CD14-positive monocyte (primary cell): ENCODE results near the gene PLA2G4F. TPM values are rescaled to one million over a fixed set of nuclear protein-coding genes. Genes with fewer than 3 reads are reported as not detected.

ENCODE experiments used
- DNase-seq, 3 donors: peaks; one replicate each; pipeline ENCODE4 v3.0.0-alpha.2; 2011 to 2022
- H2AFZ ChIP-seq: 2 replicates; pipeline ENCODE4 v1.6.0; 2012; ENCODE audit warnings: mild to moderate bottlenecking, low read depth, low read length, inconsistent platforms; ENCODE audit not compliant: insufficient read depth, poor library complexity, severe bottlenecking
- H3K27ac ChIP-seq, 2 donors: 1 replicate in 1 of 2; 2 replicates in 1 of 2; pipeline ENCODE4 v1.5.1; 2012 to 2013; ENCODE audit warnings: low read length in 2 of 2, control low read depth in 1 of 2, inconsistent platforms in 1 of 2, low read depth in 1 of 2, mild to moderate bottlenecking in 1 of 2
- H3K27me3 ChIP-seq, 2 donors: one replicate each; pipeline versions ENCODE4 v1.6.0 to v1.6.1; 2011 to 2013; ENCODE audit warnings: low read length in 2 of 2; ENCODE audit not compliant: control insufficient read depth in 2 of 2, insufficient read depth in 2 of 2
- H3K36me3 ChIP-seq, 2 donors: replicated peaks in 1 of 2; 1 replicate in 1 of 2; 2 replicates in 1 of 2; pipeline versions ENCODE4 v1.5.1 to v1.6.1; 2012 to 2013; ENCODE audit warnings: low read length in 2 of 2, control low read depth in 1 of 2, inconsistent platforms in 1 of 2, mild to moderate bottlenecking in 1 of 2; ENCODE audit not compliant: insufficient read depth in 2 of 2, control insufficient read depth in 1 of 2
- H3K4me1 ChIP-seq, 2 donors: 1 replicate in 1 of 2; 2 replicates in 1 of 2; pipeline versions ENCODE4 v1.5.1 to v1.6.1; 2012 to 2013; ENCODE audit warnings: low read length in 2 of 2, control low read depth in 1 of 2, inconsistent platforms in 1 of 2, mild to moderate bottlenecking in 1 of 2, moderate library complexity in 1 of 2; ENCODE audit not compliant: insufficient read depth in 2 of 2, control insufficient read depth in 1 of 2
- H3K4me2 ChIP-seq: replicated peaks from 2 replicates; pipeline ENCODE3; 2012; ENCODE audit warnings: low read length, moderate library complexity, mild to moderate bottlenecking; ENCODE audit not compliant: poor library complexity, severe bottlenecking; ENCODE audit errors: extremely low read depth
- H3K4me3 ChIP-seq, 3 experiments: fragments of 200-600 bp in 1 of 3; sonication (generic) in 1 of 3; replicated peaks in 1 of 3; 1 replicate in 2 of 3; 2 replicates in 1 of 3; pipeline ENCODE4 v1.5.1; 2011 to 2013; ENCODE audit warnings: low read length in 3 of 3, mild to moderate bottlenecking in 3 of 3, control low read depth in 2 of 3, low read depth in 2 of 3, inconsistent platforms in 1 of 3, moderate library complexity in 1 of 3
- H3K79me2 ChIP-seq: 2 replicates; pipeline ENCODE4 v1.6.0; 2012; ENCODE audit warnings: mild to moderate bottlenecking, control low read depth, inconsistent platforms, low read length, moderate library complexity; ENCODE audit not compliant: insufficient read depth
- H3K9ac ChIP-seq: 2 replicates; pipeline ENCODE4 v1.6.0; 2017; ENCODE audit warnings: low read length, mild to moderate bottlenecking; ENCODE audit not compliant: insufficient read depth, poor library complexity, severe bottlenecking
- H3K9me3 ChIP-seq, 2 donors: replicated peaks in 1 of 2; 1 replicate in 1 of 2; 2 replicates in 1 of 2; pipeline versions ENCODE4 v1.5.1 to v1.6.1; 2012 to 2013; ENCODE audit warnings: low read length in 2 of 2, control low read depth in 1 of 2; ENCODE audit not compliant: control insufficient read depth in 1 of 2, insufficient read depth in 1 of 2
- H4K20me1 ChIP-seq: 2 replicates; pipeline ENCODE4 v1.6.0; 2012; ENCODE audit warnings: mild to moderate bottlenecking, low read length, control low read depth, moderate library complexity; ENCODE audit not compliant: insufficient read depth
- H3K27ac Mint-ChIP-seq, 7 donors: one replicate each; pipeline ENCODE4 v1.8.0; 2020; ENCODE audit warnings: mild to moderate bottlenecking in 7 of 7, mixed read lengths in 7 of 7, moderate library complexity in 6 of 7, inconsistent platforms in 2 of 7
- H3K27me3 Mint-ChIP-seq, 3 donors: one replicate each; pipeline ENCODE4 v1.8.0; 2021 to 2022; ENCODE audit warnings: low read depth in 3 of 3, mild to moderate bottlenecking in 3 of 3, mixed read lengths in 3 of 3, moderate library complexity in 3 of 3, inconsistent platforms in 1 of 3
- H3K36me3 Mint-ChIP-seq, 2 donors: one replicate each; pipeline ENCODE4 v1.8.0; 2020; ENCODE audit warnings: mixed read lengths in 2 of 2, inconsistent platforms in 1 of 2, mild to moderate bottlenecking in 1 of 2
- H3K4me1 Mint-ChIP-seq: one replicate; pipeline ENCODE4 v1.8.0; 2020; ENCODE audit warnings: mild to moderate bottlenecking, mixed read lengths
- H3K4me3 Mint-ChIP-seq, 2 donors: one replicate each; pipeline ENCODE4 v1.8.0; 2020; ENCODE audit warnings: mild to moderate bottlenecking in 2 of 2, mixed read lengths in 2 of 2, moderate library complexity in 1 of 2
- H3K9me3 Mint-ChIP-seq, 7 donors: one replicate each; pipeline ENCODE4 v1.8.0; 2020 to 2022; ENCODE audit warnings: mixed read lengths in 7 of 7, mild to moderate bottlenecking in 6 of 7, moderate library complexity in 6 of 7, inconsistent platforms in 2 of 7
- CTCF ChIP-seq: fragments of 200-600 bp; IDR thresholded peaks from one replicate; pipeline ENCODE4 v1.8.0; 2022; ENCODE audit warnings: antibody characterized with exemption, mild to moderate bottlenecking
- WGBS: methylation state at CpG from one replicate; pipeline ENCODE4 v1.1.5; 2013; ENCODE audit warnings: missing lambda C conversion rate; ENCODE audit not compliant: insufficient coverage; 5-methylcytosine and 5-hydroxymethylcytosine counted together
- intact Hi-C, 2 donors: fragments of 100-400 bp; cut with micrococcal nuclease; formaldehyde crosslinking; loops; one replicate each; pipeline versions ENCODE4 v1.15.0 to v1.15.1; 2023
- polyA plus RNA-seq, 3 donors: library from polyadenylated mRNA; depleted of rRNA in 1 of 3; unstranded in 2 of 3; stranded (reverse) in 1 of 3; fragments of 300-500 nt in 2 of 3; fragments of >200 nt in 1 of 3; fragmentation: Illumina TruSeq in 2 of 3; gene quantifications; 1 replicate in 2 of 3; 2 replicates in 1 of 3; pipeline ENCODE4 v1.2.3, GENCODE V29; 2012 to 2021

PLA2G4F gene
- polyA plus RNA-seq, 3 donors: not detected

- WGBS: 99% methylated on average over 10 of the region's 10 CpGs
- H3K4me3 ChIP-seq: no peak overlapping the region
- peaks cover 52 to 53% of the 10 kb centered on the region in 2 donors for H3K36me3 ChIP-seq
- no peaks in the 10 kb centered on the region for H4K20me1 ChIP-seq
- Mint-ChIP-seq H3K36me3 (peaks cover 50 to 51% of the 10 kb centered on the region in 2 donors), H3K27me3 (peaks cover 0 to 3% (median 0%) of the 10 kb centered on the region in 3 donors), H3K9me3 (no peaks in the 10 kb centered on the region), H3K4me1 (peaks cover 10% of the 10 kb centered on the region), H3K27ac (peak overlapping the region in 6 of 7 donors; percentile 42 to 85 (median 74)), H3K4me3 (no peak overlapping the region)
- peaks cover 9% of the 10 kb centered on the region in 2 donors for H3K4me1 ChIP-seq
- no peaks in the 10 kb centered on the region for H3K27me3 ChIP-seq
- H3K4me2 ChIP-seq: no peak overlapping the region
- H3K27ac ChIP-seq: peak overlapping the region; percentile 4 to 47
- no peaks in the 10 kb centered on the region for H3K9me3 ChIP-seq
- H2AFZ ChIP-seq: no peak overlapping the region
- H3K79me2 ChIP-seq: no peaks in the 10 kb centered on the region
- DNase-seq: peak in 1 of 3 donors; percentile 2
- intact Hi-C loops: no loop called here
- no peak for TF ChIP-seq CTCF
- no peak overlapping the region for H3K9ac ChIP-seq
These were observed 2.5 kb upstream of the PLA2G4F start for GRCh38 chr15:42158941-42159340.

GRCh38 chr15:42157981-42158765 lies 1.7 kb upstream of the PLA2G4F start:
- H3K4me3 Mint-ChIP-seq: no peak overlapping the region
- Histone ChIP-seq H3K79me2 (no peaks in the 10 kb centered on the region), H3K4me3 (no peak overlapping the region), H4K20me1 (no peaks in the 10 kb centered on the region), H3K9me3 (no peaks in the 10 kb centered on the region), H3K4me1 (peaks cover 9% of the 10 kb centered on the region in 2 donors), H3K27me3 (no peaks in the 10 kb centered on the region), H3K27ac (peak overlapping the region in 1 of 2 donors; percentile 47), H3K9ac (no peak overlapping the region), H3K36me3 (peaks cover 45 to 46% of the 10 kb centered on the region in 2 donors), H2AFZ (no peak overlapping the region), H3K4me2 (peak overlapping the region; percentile 18)
- peaks cover 10% of the 10 kb centered on the region for H3K4me1 Mint-ChIP-seq
- peak overlapping the region in 4 of 7 donors; percentile 2 to 85 (median 62) for H3K27ac Mint-ChIP-seq
- H3K36me3 Mint-ChIP-seq: peaks cover 43% of the 10 kb centered on the region in 2 donors
- intact Hi-C loops: no loop called here
- H3K27me3 Mint-ChIP-seq: peaks cover 0 to 3% (median under 1%) of the 10 kb centered on the region in 3 donors
- peak; percentile 34 to 64 (median 56) for DNase-seq
- no peak for TF ChIP-seq CTCF
- 55% methylated on average over 4 of the region's 8 CpGs for WGBS
- no peaks in the 10 kb centered on the region for H3K9me3 Mint-ChIP-seq
